Neural cell (in vitro differentiated cells): ENCODE data around the gene POLR2C.

ENCODE experiments used
- EP300 ChIP-seq: fragments of 450-650 bp; conservative IDR thresholded peaks from 2 replicates; pipeline ENCODE4 v1.6.1; 2014; ENCODE audit warnings: antibody characterized with exemption, mild to moderate bottlenecking, moderate library complexity; ENCODE audit not compliant: poor library complexity, severe bottlenecking
- EZH2 ChIP-seq: fragments of 200-600, 300-800 bp; shearing (Covaris generic), sonication (generic); IDR thresholded peaks from 2 replicates; pipeline ENCODE4 v1.6.1; 2014; ENCODE audit warnings: antibody characterized with exemption, low read length, borderline replicate concordance, mild to moderate bottlenecking; ENCODE audit not compliant: insufficient read depth, poor library complexity, severe bottlenecking
- TAF1 ChIP-seq: IDR thresholded peaks from 2 replicates; pipeline ENCODE4 v1.6.1; 2012; ENCODE audit warnings: low read depth
- TF ChIP-seq, protein P1 (sequence below): fragments of 450-650 bp; IDR thresholded peaks from 2 replicates; pipeline ENCODE4 v1.5.1; 2014; ENCODE audit warnings: antibody characterized with exemption, mild to moderate bottlenecking, moderate library complexity; ENCODE audit not compliant: poor library complexity, severe bottlenecking

DNA sequence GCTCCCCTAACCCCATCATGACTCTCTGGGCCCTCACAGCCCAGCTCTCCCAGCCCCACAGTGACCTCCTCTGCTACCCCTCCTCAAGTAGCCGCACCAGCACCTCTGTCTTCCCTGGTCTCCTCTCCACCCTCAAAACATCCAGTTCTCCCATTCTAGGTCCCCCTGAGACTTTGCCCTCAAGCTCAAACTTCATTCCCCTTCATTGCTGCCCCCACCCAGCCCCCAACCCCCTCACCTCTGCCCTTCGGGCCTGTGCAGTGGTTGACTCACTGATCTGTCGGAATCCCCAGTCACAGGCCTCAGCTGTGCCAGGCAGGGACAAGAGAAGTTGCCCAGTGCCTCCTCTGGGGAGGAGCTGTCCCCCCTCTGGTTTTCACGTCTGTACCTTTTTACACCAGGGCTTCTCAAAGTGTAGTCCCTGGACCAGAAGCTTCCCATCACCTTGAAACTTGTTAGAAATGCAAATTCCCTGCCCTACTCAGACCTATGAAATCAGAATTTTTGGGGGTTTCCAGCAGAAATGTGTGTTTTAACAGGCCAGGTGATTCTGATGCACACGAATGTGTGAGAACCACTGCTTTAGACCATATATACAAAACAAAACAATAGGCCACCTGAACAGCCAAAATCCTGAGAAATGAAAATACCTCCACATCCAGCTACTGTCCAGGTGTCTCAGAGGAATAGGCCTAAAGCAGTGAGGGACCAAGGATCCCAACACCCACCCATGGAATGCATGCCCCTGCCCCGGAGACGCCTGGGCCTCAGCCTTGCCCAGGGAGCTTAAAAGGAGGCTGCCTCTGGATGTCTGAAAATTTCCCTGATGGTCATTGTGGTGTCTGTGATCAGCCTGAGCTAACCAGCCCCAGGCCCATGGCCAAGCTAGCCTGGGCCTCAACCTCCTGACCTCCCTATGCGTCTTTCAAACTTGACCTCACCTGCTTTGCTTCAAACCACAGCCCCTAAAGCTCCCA, 24.7 kb downstream of the POLR2C start:
- TF ChIP-seq, protein P1, sequence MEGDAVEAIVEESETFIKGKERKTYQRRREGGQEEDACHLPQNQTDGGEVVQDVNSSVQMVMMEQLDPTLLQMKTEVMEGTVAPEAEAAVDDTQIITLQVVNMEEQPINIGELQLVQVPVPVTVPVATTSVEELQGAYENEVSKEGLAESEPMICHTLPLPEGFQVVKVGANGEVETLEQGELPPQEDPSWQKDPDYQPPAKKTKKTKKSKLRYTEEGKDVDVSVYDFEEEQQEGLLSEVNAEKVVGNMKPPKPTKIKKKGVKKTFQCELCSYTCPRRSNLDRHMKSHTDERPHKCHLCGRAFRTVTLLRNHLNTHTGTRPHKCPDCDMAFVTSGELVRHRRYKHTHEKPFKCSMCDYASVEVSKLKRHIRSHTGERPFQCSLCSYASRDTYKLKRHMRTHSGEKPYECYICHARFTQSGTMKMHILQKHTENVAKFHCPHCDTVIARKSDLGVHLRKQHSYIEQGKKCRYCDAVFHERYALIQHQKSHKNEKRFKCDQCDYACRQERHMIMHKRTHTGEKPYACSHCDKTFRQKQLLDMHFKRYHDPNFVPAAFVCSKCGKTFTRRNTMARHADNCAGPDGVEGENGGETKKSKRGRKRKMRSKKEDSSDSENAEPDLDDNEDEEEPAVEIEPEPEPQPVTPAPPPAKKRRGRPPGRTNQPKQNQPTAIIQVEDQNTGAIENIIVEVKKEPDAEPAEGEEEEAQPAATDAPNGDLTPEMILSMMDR = no peak
- TF ChIP-seq EZH2 (no peak), TAF1 (no peak), EP300 (no peak)
